HepG2 (cell line): Measurements from ENCODE around the gene IGFN1. TPM values are rescaled to one million over a fixed set of nuclear protein-coding genes. Genes with fewer than 3 reads are reported as not detected.

ENCODE experiments used
- ATAC-seq: fragments of 200-7000 bp; cut with Tn5 transposase; 3 replicates; pipeline ENCODE4 v1.9.1; 2020; ENCODE audit warnings: mild to moderate bottlenecking, moderate library complexity
- BruUV-seq: library from RNA; stranded (reverse); fragments of 400-500 nt; replicated peaks from 2 replicates; lab custom pipeline; 2021; lab: Mats Ljungman, UMichigan
- CTCF ChIA-PET: fragments of 300-600 bp; formaldehyde crosslinking; extraction: SDS; loops from one replicate; lab custom pipeline; 2021; ENCODE audit warnings: low total read pairs, inconsistent platforms, low intra/inter-chr PET ratio; lab: Yijun Ruan, JAX
- POLR2A ChIA-PET: fragments of 350-600 bp; sonication (Branson Sonifier 250); formaldehyde crosslinking; loops from one replicate; lab custom pipeline; 2020; ENCODE audit warnings: antibody characterized with exemption, inconsistent platforms; lab: Yijun Ruan, JAX
- DNase-seq: peaks from one replicate; pipeline ENCODE4 v3.0.0-alpha.2; 2015; ENCODE audit warnings: low spot score
- FAIRE-seq: peaks from 3 replicates; lab custom pipeline; 2011; peaks lifted over from hg19 to GRCh38; lab: Jason Lieb, UNC
- H2AFZ ChIP-seq: one replicate; pipeline ENCODE4 v1.6.1; 2011; ENCODE audit warnings: low read length, inconsistent platforms
- H3K27ac ChIP-seq: fragments of 300-600 bp; 3 replicates; pipeline ENCODE4 v1.8.0; 2011; ENCODE audit warnings: mixed run types, mild to moderate bottlenecking, mixed read lengths, low read length, inconsistent platforms; ENCODE audit not compliant: insufficient read depth; ENCODE audit errors: extremely low read length
- H3K27me3 ChIP-seq, 2 experiments: fragments of 200-600 bp in 1 of 2; 2 replicates in 1 of 2; 3 replicates in 1 of 2; pipeline versions ENCODE4 v1.6.0 to v1.8.0; 2011; ENCODE audit warnings: low read length in 2 of 2, mild to moderate bottlenecking in 2 of 2, moderate library complexity in 2 of 2, inconsistent platforms in 1 of 2; ENCODE audit not compliant: insufficient read depth in 2 of 2, control insufficient read depth in 1 of 2
- H3K36me3 ChIP-seq, 2 experiments: fragments of 200-600 bp in 1 of 2; replicated peaks in 1 of 2; 2 replicates in 1 of 2; 3 replicates in 1 of 2; pipeline versions ENCODE4 v1.5.1 to v1.8.0; 2011; ENCODE audit warnings: low read length in 2 of 2, inconsistent platforms in 1 of 2; ENCODE audit not compliant: insufficient read depth in 2 of 2, control insufficient read depth in 1 of 2
- H3K4me1 ChIP-seq: 2 replicates; pipeline ENCODE4 v1.5.1; 2012; ENCODE audit warnings: low read length, inconsistent platforms; ENCODE audit not compliant: insufficient read depth
- H3K4me2 ChIP-seq: 2 replicates; pipeline ENCODE4 v1.6.0; 2011; ENCODE audit warnings: low read depth, low read length, inconsistent platforms
- H3K4me3 ChIP-seq, 3 experiments: fragments of 200-600 bp in 1 of 3; sonication (generic), shearing (Covaris generic) in 1 of 3; replicated peaks in 1 of 3; 2 replicates each; pipeline ENCODE4 v1.5.1; 2011 to 2016; ENCODE audit warnings: low read length in 3 of 3, inconsistent platforms in 2 of 3, low read depth in 2 of 3, mild to moderate bottlenecking in 2 of 3, control low read depth in 1 of 3, mixed read lengths in 1 of 3; ENCODE audit not compliant: insufficient read depth in 1 of 3
- H3K79me2 ChIP-seq: one replicate; pipeline ENCODE4 v1.6.1; 2011; ENCODE audit warnings: low read length, inconsistent platforms; ENCODE audit not compliant: insufficient read depth
- H3K9ac ChIP-seq: 2 replicates; pipeline ENCODE4 v1.6.0; 2011; ENCODE audit warnings: mild to moderate bottlenecking, low read depth, low read length, inconsistent platforms; ENCODE audit not compliant: insufficient read depth
- H3K9me3 ChIP-seq: 2 replicates; pipeline ENCODE4 v1.5.1; 2012; ENCODE audit warnings: mild to moderate bottlenecking, low read length
- H4K20me1 ChIP-seq: 2 replicates; pipeline ENCODE4 v1.6.0; 2011; ENCODE audit warnings: inconsistent platforms, mild to moderate bottlenecking, low read length, moderate library complexity; ENCODE audit not compliant: insufficient read depth
- EZH2 ChIP-seq: conservative IDR thresholded peaks from 2 replicates; pipeline ENCODE4 v1.6.1; 2012; ENCODE audit warnings: mild to moderate bottlenecking, low read depth, low read length, moderate library complexity
- FOXO1 ChIP-seq: sonication (generic); formaldehyde crosslinking; IDR thresholded peaks from 2 replicates; pipeline ENCODE4 v1.4.0; 2020; ENCODE audit warnings: missing genetic modification reagents
- KLF13 ChIP-seq: sonication (generic); formaldehyde crosslinking; IDR thresholded peaks from 2 replicates; pipeline ENCODE4 v1.4.0; 2020; ENCODE audit warnings: mild to moderate bottlenecking, missing genetic modification reagents
- MAFK ChIP-seq, 2 experiments: IDR thresholded peaks in 1 of 2; conservative IDR thresholded peaks in 1 of 2; 2 replicates each; pipeline ENCODE4 v1.6.1; 2011; ENCODE audit warnings: improper control_type of control experiment in 2 of 2, low read length in 2 of 2
- STAG1 ChIP-seq: sonication (generic); formaldehyde crosslinking; IDR thresholded peaks from 2 replicates; pipeline ENCODE4 v1.4.0; 2020; ENCODE audit warnings: missing genetic modification reagents
- ZFP36L1 ChIP-seq: sonication (generic); formaldehyde crosslinking; IDR thresholded peaks from 2 replicates; pipeline ENCODE4 v1.8.0; 2022; ENCODE audit warnings: mild to moderate bottlenecking, missing genetic modification reagents, moderate library complexity
- ZSCAN30 ChIP-seq: sonication (generic); formaldehyde crosslinking; IDR thresholded peaks from 2 replicates; pipeline ENCODE4 v1.5.0; 2020; ENCODE audit warnings: mild to moderate bottlenecking, missing genetic modification reagents
- WGBS: methylation state at CpG from one replicate; pipeline ENCODE4 v1.1.6; 2017; ENCODE audit warnings: low lambda C conversion rate; 5-methylcytosine and 5-hydroxymethylcytosine counted together
- in situ Hi-C: cut with HindIII; loops from 2 replicates; pipeline ENCODE4 v1.10.0; 2017; ENCODE audit warnings: low pct_unique_long_range_greater_than_20kb; ENCODE audit not compliant: extremely low pct_ligation_motif_present
- intact Hi-C: fragments of 100-400 bp; cut with micrococcal nuclease; formaldehyde crosslinking; loops from one replicate; pipeline ENCODE4 v1.10.0; 2022; ENCODE audit not compliant: unreplicated experiment
- polyA plus RNA-seq, 8 experiments: library from polyadenylated mRNA; depleted of rRNA in 3 of 8; stranded (reverse) in 7 of 8; unstranded in 1 of 8; fragments of >200 nt; fragmentation: Illumina TruSeq in 4 of 8; extraction: Trizol in 4 of 8; gene quantifications; 2 replicates each; pipeline versions ENCODE4 v1.2.1 to v1.2.3, GENCODE V29; 2011 to 2016; ENCODE audit warnings: low read depth in 4 of 8, missing spikeins in 1 of 8, mixed read lengths in 1 of 8; ENCODE audit not compliant: insufficient read depth in 1 of 8
- total RNA-seq, 5 experiments: library from RNA; depleted of rRNA; stranded (reverse); fragments of >200 nt; fragmentation: Illumina TruSeq; extraction: Trizol; gene quantifications; 2 replicates each; pipeline ENCODE4 v1.2.3, GENCODE V29; 2016; ENCODE audit warnings: low read depth in 1 of 5
- TF ChIP-seq, protein P1 (sequence below): sonication (generic); formaldehyde crosslinking; IDR thresholded peaks from 2 replicates; pipeline ENCODE4 v1.5.0; 2020; ENCODE audit warnings: mild to moderate bottlenecking, missing genetic modification reagents, moderate library complexity
- TF ChIP-seq, protein P2 (sequence below): sonication (generic); formaldehyde crosslinking; IDR thresholded peaks from 2 replicates; pipeline ENCODE4 v1.5.1; 2020; ENCODE audit warnings: mild to moderate bottlenecking, missing genetic modification reagents, moderate library complexity
- TF ChIP-seq, protein P3 (sequence below): sonication (generic); formaldehyde crosslinking; IDR thresholded peaks from 2 replicates; pipeline ENCODE4 v1.8.0; 2022; ENCODE audit warnings: missing genetic modification reagents, mild to moderate bottlenecking, inconsistent platforms, borderline replicate concordance

Gene IGFN1
- total and polyA plus RNA-seq, 2 of the 13 experiments (the other 11 are each of a cell fraction or from before 2014, with no cell fraction given): 0.04 to 0.05 TPM

DNA sequence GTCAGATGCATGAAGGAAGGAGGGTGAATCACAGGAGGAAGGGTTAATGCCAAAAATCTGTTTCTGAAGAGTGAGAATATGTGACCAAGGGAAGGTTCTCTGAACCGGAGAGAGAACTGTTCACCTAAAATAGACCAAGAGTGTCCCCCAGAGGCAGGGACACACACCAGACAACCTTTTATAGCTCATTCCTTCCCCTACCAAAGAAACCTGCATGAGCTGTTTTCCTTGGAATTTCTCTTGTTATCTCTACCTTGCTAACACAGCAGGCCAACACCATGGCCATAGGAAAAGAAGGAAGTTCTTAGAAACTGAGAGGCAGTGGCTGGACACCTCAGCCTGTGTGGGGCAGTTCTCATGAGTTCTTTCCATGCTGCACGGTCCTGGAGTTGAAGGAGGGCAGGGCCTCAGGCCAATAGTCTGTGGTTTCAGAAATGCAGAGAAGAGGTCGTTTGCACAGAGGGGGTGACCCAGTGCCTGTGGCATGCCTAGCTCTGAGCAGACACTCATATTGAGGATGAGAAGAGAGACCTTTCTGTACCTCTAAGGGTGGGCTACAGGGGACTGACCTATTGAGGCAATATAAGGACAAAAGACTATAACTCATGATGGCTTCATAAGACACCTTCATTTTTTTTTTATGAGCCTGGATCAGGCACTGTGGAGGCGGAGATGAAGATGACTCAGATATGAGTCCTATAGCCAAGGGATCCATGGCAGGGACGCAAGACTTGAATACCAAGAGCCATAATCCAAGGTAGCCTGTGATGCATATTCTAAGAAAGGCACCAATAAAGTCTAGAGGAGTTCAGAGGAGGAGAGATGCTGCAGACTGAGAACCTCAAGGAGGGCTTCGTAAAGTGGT is 39.4 kb downstream of the IGFN1 start:
- H3K27ac ChIP-seq: no peak overlapping the region
- in situ Hi-C loops (no loop called here), intact Hi-C loops (no loop called here)
- H3K79me2 ChIP-seq: no peaks in the 10 kb centered on the region
- ChIA-PET POLR2A (no interaction called here), CTCF (no interaction called here)
- H3K27me3 ChIP-seq: peaks cover 8 to 34% of the 10 kb centered on the region in 2 experiments; a peak in 4 of 5 replicates
- no peak overlapping the region for H3K4me2 ChIP-seq
- ATAC-seq (peak; percentile 35; the same call in 1 of the 3 replicates), FAIRE-seq (no peak), DNase-seq (no peak)
- H2AFZ ChIP-seq: no peak overlapping the region
- H3K36me3 ChIP-seq: no peaks in the 10 kb centered on the region
- BruUV-seq: no TSS peak
- H3K4me1 ChIP-seq: no peaks in the 10 kb centered on the region
- H4K20me1 ChIP-seq: no peaks in the 10 kb centered on the region
- no peak for TF ChIP-seq ZSCAN30
- TF ChIP-seq, protein P1, sequence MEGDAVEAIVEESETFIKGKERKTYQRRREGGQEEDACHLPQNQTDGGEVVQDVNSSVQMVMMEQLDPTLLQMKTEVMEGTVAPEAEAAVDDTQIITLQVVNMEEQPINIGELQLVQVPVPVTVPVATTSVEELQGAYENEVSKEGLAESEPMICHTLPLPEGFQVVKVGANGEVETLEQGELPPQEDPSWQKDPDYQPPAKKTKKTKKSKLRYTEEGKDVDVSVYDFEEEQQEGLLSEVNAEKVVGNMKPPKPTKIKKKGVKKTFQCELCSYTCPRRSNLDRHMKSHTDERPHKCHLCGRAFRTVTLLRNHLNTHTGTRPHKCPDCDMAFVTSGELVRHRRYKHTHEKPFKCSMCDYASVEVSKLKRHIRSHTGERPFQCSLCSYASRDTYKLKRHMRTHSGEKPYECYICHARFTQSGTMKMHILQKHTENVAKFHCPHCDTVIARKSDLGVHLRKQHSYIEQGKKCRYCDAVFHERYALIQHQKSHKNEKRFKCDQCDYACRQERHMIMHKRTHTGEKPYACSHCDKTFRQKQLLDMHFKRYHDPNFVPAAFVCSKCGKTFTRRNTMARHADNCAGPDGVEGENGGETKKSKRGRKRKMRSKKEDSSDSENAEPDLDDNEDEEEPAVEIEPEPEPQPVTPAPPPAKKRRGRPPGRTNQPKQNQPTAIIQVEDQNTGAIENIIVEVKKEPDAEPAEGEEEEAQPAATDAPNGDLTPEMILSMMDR (CRISPR knock-in tag): peak; percentile 27; the same call in 1 of the 2 replicates
- no peak for TF ChIP-seq ZFP36L1 (CRISPR knock-in tag)
- peak; percentile 40; the same call in 1 of the 2 replicates for TF ChIP-seq STAG1
- no peak for TF ChIP-seq KLF13 (CRISPR knock-in tag)
- TF ChIP-seq, all 625 proteins: peak for 2
- WGBS: 24% methylated on average over 6 of the region's 6 CpGs
- H3K9ac ChIP-seq: no peak overlapping the region
- no peak overlapping the region for H3K4me3 ChIP-seq
- H3K9me3 ChIP-seq: no peaks in the 10 kb centered on the region

DNA sequence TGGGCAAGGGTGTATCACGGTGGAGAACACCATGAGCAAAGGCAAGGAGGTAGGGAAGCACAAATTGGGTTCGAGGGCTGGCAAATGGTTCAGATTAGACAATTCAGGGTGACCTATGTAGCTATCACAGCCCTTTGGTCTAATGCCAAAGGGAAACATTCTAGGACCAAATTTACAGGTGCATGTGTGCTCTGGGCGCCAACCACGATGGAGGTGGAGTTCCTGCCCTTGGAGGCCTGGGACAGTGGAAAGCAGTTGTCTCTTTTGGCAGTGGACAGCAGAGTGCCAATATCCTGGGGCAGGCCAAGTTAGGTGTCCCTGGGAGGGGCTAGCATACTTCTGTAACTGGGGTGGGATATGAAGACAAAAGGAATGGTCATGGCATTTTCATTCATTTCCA is 40.1 kb downstream of the IGFN1 start:
- Histone ChIP-seq H3K4me3 (no peak overlapping the region), H3K4me2 (no peak overlapping the region), H4K20me1 (no peaks in the 10 kb centered on the region), H3K27me3 (peaks cover 8 to 27% of the 10 kb centered on the region in 2 experiments; a peak in 4 of 5 replicates), H3K9me3 (no peaks in the 10 kb centered on the region), H3K36me3 (no peaks in the 10 kb centered on the region), H2AFZ (no peak overlapping the region), H3K79me2 (no peaks in the 10 kb centered on the region), H3K9ac (no peak overlapping the region), H3K4me1 (no peaks in the 10 kb centered on the region), H3K27ac (no peak overlapping the region)
- DNase-seq (no peak), ATAC-seq (no peak), FAIRE-seq (no peak)
- intact Hi-C loops: no loop called here
- in situ Hi-C loops: no loop called here
- BruUV-seq: no TSS peak
- whole genome bisulfite sequencing: 6% methylated on average over 4 of the region's 4 CpGs
- CTCF ChIA-PET: no interaction called here
- POLR2A ChIA-PET: no interaction called here
- TF ChIP-seq FOXO1 (CRISPR knock-in tag): no peak
- no peak for TF ChIP-seq MAFK (conservative IDR thresholded peaks at IDR 0.05 in 1 of 2, IDR thresholded peaks at IDR 0.05 in 1 of 2; ENCODE audit: low read length in 2 of 2)
- TF ChIP-seq, protein P2, sequence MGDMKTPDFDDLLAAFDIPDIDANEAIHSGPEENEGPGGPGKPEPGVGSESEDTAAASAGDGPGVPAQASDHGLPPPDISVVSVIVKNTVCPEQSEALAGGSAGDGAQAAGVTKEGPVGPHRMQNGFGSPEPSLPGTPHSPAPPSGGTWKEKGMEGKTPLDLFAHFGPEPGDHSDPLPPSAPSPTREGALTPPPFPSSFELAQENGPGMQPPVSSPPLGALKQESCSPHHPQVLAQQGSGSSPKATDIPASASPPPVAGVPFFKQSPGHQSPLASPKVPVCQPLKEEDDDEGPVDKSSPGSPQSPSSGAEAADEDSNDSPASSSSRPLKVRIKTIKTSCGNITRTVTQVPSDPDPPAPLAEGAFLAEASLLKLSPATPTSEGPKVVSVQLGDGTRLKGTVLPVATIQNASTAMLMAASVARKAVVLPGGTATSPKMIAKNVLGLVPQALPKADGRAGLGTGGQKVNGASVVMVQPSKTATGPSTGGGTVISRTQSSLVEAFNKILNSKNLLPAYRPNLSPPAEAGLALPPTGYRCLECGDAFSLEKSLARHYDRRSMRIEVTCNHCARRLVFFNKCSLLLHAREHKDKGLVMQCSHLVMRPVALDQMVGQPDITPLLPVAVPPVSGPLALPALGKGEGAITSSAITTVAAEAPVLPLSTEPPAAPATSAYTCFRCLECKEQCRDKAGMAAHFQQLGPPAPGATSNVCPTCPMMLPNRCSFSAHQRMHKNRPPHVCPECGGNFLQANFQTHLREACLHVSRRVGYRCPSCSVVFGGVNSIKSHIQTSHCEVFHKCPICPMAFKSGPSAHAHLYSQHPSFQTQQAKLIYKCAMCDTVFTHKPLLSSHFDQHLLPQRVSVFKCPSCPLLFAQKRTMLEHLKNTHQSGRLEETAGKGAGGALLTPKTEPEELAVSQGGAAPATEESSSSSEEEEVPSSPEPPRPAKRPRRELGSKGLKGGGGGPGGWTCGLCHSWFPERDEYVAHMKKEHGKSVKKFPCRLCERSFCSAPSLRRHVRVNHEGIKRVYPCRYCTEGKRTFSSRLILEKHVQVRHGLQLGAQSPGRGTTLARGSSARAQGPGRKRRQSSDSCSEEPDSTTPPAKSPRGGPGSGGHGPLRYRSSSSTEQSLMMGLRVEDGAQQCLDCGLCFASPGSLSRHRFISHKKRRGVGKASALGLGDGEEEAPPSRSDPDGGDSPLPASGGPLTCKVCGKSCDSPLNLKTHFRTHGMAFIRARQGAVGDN (CRISPR knock-in tag): no peak
- TF ChIP-seq EZH2: no peak
- TF ChIP-seq, protein P3, sequence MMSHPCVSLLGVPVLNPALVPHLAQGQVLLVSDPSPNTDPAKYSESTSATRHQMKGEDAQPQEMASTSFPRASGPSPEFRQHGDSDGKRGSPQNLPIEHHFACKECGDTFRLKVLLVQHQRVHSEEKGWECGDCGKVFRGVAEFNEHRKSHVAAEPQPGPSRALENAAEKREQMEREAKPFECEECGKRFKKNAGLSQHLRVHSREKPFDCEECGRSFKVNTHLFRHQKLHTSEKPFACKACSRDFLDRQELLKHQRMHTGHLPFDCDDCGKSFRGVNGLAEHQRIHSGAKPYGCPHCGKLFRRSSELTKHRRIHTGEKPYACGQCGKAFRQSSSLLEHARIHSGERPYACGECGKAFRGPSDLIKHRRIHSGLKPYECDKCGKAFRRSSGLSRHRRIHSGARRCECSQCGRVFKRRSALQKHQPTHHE (CRISPR knock-in tag): no peak
